H4 (cell line): ENCODE results near the gene RTCA. TPM values are rescaled to one million over a fixed set of nuclear protein-coding genes. Genes with fewer than 3 reads are reported as not detected.
"Not testable (repeated sequence)": the region's sequence is repeated elsewhere in the genome, so short reads cannot be mapped to it uniquely, and the experiment has no call there.

Source experiments
- DNase-seq: peaks from one replicate; pipeline ENCODE4 v3.0.0-alpha.2; 2015; ENCODE audit warnings: low spot score
- total RNA-seq: library from RNA; depleted of rRNA; stranded (reverse); fragments of >200 nt; shearing (Covaris generic); gene quantifications from 2 replicates; pipeline ENCODE4 v1.2.3, GENCODE V29; 2014; rRNA removed

RTCA gene
- 31.3 and 31.4 TPM in 2 replicates for total RNA-seq

DNA sequence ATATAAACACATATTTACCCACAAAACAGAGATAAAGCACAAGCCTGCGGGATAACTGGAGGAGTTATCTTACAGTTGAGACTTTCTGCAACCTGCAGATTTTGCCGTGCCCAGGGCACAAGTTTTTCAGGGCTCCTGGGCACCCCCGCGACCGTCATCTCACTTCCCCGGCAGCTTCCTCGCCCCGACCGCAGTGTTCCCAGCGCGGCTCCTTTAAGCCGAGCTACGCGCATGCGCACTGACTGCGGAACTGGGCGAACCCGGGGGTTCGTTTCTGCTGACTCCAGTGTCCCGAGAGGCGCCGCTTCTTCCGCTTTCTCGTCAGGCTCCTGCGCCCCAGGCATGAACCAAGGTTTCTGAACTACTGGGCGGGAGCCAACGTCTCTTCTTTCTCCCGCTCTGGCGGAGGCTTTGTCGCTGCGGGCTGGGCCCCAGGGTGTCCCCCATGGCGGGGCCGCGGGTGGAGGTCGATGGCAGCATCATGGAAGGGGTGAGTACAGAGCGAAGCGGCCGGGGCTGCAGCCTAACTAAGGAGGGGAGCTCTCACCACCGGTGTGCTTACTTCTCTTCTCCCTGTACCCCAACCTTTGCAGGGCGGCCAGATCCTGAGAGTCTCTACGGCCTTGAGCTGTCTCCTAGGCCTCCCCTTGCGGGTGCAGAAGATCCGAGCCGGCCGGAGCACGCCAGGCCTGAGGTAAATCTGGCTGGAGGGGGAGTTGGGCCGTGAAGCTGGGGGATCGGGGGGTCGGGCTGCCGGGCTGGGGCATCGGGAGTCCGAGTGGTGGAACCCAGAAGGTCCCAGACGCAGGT lies at the start of gene RTCA:
Gene RTCA (plus strand): TSS at position 286 of the 810 bp plus-strand sequence. CDS start 160 bp downstream, at position 446.
- peak; percentile 89 for DNase-seq

DNA sequence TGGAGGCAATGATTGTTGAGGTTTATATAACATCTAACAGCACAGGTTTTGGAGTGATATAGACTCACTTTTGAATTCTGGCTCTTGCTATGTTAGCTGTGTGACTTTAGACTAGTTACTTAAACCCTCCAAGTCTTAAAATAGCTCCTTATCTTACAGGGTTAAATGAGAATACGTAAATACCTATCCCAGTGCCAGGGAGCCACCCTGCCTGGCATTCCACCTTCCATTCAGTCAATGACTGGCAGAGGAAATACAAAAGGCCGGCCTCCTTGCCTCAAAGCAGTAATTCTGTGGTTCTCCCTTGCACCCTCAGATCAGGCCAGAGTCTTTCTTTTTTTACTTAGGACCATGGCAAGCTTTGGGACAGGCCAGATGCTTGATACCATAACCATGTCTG lies 48.2 kb upstream of the RTCA start:
- no peak for DNase-seq

DNA sequence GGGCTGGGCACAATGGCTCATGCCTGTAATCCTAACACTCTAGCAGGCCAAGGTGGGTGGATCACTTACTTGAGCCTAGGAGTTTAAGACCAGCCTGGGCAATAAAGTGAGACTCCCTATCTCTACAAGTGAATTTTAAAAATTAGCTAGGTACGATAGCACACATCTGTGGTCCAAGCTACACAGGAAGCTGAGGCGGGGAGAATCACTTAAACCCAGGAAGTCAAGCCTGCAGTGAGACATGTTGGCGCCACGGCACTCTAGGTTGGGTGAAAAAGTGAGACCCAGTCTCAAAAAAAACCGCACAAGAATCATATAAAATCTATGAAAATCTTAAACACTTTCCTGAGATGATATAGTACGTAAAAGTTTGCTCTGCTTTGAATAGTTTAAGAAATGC lies 46.6 kb upstream of the RTCA start:
- DNase-seq, result no peak

DNA sequence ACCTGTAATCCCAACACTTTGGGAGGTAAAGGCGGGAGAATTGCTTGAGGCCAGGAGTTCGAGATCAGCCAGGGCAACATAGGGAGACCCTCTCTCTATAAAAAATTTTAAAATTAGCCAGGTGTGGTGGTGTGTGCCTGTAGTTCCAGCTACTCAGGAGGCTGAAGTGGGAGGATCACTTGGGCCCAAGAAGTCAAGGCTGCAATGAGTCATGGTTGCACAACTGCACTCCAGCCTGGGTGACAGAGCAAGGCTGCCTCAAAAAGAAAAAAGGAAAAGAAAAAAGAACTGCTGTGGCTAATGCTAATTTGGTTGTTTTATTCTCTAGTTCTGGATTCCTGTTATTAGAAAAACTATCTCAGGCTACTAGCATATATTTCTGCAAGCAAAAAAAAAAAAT lies 46.1 kb upstream of the RTCA start:
- no peak for DNase-seq

DNA sequence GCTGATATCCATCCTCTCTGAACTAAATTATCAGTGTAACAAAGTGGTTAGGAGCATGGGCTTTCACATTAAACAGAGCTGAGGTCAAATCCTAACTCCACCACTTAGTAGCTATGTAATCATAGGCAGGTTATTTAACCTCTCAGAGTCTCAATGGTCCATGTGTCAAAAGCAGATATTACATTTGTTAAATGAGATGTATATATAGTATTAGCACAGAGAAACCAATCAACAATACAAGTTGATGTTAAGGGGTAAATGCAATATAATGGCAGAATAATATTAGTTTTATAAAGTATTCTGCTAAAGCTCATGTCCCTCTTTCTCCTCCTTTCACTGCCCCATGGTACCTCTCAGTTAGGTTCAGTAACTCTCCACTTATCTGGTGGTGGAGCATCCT lies 43.6 kb upstream of the RTCA start:
- DNase-seq, result no peak

DNA sequence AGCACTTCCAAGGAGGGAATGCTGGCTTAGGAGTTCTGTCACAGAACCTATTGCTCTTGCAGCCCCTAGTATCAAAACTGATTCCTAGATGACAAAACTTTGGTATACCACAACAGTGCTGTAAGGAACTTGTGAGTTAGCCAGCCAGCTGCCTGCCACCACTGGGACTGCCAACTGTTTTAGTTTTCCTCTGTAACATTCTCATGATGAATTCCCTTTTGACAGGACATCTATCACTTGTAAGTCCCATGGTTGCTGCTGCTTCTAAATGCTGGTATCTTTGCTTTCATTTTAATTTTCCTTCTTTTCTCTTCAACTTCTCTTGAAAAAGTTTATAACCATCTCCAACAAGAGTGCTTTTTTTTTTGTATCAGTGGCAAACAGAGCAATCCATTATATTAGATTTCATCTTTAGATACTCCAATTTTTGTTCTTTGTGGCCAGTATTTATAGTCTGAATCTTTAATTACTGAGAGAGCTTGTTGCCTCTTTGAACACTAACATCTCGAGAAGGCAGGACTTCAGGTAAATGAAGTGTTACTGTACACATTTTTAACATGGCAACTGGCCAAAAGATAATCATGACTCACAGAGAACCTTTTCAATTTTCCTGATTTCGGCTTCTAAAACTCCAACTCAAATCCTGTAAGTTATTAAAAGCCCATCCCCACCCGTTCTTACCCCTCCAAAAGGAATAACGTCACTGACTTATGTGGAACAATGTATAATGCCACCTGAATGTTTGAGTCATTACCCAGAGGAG lies 36.2 kb upstream of the RTCA start:
- DNase-seq, result no peak

DNA sequence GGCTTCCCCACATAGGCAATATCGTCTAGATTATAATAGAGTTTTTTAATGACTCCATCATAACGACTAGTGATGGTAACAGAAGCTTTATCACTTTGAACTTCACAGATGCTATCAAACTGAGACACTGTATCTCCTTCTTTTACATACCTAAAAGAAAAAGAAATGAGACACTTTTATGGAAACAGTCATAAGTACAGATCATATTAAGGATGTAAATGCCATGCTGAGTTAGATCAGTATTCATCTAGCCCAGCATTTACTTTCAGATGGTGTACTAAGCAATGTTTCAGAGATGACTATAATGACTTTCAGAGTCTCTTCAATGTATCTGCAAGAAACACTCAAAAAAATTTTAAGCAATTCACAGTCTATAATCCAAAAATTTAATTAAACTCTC lies 35.3 kb upstream of the RTCA start:
- DNase-seq, result no peak

DNA sequence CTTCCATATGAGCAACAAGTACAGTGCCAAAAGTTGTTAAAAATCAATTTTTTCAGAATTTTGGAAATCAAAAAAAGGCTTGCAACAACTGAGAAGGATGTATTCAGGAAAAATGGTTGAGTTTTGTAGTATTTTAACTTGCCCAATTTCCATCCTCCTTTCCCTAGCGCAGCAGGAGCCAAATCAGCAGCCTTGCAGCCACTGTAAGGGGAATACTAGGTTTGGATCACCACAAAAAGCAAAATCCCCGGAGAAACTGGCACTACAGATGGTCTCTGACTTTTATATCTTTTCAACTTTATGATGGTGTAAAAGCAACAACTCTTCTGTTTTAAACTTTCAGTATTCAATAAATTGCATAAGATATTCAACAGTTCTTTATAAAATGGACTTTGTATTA lies 34.3 kb upstream of the RTCA start:
- DNase-seq, result no peak

DNA sequence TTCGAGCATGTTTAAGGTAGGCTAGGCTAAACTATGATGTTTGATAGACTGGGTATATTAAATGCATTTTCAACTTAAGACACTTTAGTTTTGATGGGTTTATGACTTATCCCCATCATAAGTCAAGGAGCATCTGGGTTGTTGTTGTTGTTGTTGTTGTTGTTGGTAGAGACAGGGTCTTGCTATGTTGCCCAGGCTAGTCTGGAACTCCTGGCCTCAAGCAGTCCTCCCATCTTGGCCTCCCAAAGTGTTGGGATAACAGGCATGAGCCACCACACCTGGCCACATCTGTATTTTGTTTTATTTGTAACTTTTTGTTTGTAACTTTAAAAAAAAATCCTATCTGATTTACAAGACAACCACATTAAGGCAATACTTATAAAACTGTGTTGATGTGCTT lies 33.9 kb upstream of the RTCA start:
- no peak for DNase-seq

DNA sequence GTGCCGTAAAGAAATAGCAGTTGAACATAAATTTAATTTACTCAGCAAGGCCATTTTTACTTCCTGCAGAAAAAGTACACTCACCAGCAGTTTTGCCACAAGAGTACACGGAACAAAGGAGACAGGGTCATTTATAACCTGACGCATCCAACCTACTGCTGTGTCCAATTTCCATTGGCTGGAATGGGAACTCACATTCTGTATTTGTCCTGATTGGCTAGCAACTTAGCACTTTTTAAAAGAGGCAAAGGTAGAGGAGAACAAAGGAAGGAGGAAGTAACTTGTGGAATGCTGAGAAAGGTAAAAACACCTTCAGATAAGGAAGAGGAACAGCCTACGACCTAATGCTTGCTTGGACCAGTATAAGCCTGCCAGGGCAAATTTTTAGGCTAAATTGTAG lies 32.5 kb upstream of the RTCA start:
- DNase-seq, result not testable (repeated sequence)

DNA sequence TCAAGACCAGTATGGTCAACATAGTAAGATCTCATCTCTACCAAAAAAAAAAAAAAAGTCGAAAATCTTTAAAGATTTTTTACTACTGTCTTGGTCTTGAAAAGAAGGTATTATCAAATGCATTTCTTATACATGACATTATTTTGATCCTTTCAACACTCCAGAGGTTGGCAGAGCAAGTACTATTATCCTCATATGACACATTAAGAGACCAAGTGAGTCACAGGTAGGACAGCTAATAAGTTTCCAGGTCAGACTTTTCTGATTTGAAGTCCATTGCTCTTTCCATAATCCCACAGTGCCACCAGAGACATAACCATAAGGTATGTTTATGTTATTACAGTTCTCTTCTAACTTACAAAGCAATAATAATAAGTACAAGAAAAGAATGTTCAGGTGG lies 31.6 kb upstream of the RTCA start:
- DNase-seq, result no peak

DNA sequence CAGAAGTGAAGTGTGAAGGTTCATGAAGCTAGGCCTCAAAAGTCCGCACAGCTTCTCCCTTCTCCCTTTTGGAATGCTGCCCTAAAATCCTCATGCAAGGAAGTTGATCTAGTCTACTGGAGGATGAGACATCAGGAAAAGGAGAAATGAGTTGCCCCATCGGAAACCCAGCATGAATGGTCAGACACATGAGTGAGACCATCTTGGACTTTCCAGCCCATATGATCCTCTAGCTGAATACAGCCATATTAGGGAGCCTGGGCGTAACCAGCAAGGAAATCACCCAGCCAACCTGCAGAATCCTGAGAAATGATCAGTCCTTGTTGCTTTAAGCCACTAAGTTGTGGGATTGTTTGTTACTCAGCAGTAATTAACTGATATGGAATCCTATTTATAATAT lies 28.9 kb upstream of the RTCA start:
- DNase-seq, result no peak

DNA sequence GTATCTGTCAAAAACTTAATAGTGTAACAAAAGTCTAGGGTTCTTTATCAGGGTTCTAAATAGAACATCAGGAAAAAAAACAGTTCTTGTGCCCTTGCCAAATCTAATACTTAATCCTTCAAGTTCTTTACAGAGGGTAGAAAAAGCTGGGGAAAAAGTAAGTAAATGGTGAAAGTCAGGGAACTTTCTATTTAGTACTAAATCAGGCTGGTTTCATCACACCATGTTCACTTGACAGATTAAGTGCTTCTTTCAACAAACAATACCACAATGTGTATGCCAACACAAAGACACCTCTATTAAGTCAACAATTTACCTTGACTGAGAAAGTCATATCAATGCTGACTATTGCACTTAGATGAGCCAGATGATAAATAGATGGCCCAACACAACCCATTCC lies 26.1 kb upstream of the RTCA start:
- no peak for DNase-seq

DNA sequence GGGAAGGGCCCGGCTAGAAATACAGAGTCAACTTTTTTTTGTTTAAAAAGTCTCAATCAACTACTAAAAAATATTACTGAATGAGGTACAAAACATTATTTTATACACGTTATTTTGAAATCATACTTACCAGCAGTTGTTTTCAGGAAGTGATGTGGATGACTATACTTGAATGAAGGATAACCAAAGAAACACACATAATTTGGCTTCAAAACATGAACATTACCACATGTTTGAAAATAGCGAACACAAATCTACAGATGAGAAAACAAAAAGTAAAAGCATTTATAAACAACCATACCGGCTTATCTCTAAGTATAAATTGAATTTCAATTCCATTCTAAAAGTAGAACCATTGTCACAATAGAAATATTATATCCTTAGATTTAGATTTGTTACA lies 25.4 kb upstream of the RTCA start:
- no peak for DNase-seq

DNA sequence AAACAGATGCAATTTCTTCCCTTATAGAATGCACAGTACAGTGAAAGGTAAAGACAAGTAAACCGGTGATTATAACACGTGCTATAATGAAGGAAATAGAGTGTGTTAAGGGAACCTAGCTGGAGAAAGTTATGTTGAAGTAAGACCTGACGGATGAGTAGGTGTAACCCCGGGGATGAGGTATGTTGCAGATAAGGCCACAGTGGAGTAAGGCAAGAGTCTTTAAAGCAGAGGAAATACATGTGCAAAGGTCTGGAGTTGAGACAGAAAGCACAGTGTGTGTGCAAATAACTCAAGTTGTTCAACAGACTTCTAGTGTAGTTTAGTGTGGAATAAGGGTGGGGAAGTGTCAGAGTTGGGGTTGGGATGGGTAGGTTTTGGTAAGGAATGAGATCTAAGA lies 19.3 kb upstream of the RTCA start:
- DNase-seq, result no peak

DNA sequence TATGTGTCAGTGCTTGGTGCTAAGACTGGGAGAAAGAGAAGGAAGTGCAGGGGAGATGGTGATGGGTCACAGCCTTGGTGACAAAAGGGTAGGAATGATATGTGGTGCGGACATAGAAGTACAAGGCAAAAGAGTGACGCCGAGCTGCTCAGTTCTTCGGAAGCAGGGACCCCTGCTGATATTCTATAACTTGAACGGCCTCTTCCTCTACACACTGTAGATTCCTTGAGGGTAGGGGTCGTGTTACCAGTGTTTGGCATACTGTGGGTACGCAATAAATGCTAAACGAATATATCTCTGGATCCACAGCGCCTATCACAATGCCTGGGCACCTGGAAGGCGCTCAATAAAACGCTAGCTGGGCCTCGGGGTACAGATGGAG lies 16.9 kb upstream of the RTCA start:
- DNase-seq, result no peak

DNA sequence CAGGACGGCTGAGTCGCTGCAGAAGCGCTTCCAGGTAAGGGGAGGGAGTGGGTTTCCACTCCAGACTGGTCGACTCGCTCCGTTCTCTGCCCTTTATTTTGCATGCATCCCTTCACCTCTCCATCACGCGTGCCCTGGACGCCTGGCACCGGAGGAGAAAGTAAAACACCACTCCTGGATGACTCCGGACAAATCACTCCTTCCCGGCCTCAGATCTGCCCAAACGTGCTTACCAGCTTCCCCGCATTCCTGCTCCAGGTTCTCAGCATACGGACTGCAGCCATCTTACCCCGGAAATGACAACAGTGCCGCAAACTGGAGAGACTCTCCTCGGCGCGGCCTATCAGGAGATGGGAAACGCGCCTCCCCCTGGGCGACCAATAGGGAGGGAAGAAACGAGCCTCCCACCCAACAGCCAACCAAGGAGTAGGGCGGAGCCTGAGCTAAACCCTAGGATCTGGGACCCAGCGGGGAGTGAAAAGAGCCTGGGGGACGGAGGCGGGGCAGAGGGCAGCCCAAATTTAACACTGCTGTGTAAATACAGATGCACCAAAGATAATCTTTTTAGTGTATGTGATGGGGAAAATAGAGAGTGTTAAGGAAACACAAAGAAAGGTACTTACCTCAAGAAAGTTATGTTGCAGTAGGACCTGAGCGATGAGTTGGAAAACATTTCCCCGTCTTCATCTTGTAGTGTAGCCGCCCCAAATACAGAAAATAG lies 16.3 kb upstream of the RTCA start, which contains the start of gene DBT:
Gene DBT (minus strand): TSS at position 298 of the 721 bp plus-strand sequence. CDS start 14 bp downstream, at position 284.
- DNase-seq, result peak; percentile 95

DNA sequence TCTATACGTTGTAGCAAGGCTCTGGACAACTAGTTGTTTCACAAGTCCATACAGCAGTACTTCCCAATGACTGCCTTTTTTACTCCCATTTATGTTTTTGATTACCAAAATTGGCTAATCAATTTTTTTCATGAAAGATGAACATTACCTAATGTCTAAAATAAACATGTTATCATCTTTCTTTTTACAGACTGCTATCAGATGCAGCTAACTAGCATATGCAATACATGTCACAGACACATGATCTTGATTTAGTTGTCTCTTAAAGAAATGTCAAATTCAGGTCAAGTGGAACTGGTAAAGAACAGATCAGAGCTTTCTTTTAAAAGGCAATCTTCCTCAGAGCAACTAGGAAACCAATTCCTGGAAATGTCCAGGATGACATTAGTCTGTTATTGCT lies 15.8 kb upstream of the RTCA start:
- no peak for DNase-seq

DNA sequence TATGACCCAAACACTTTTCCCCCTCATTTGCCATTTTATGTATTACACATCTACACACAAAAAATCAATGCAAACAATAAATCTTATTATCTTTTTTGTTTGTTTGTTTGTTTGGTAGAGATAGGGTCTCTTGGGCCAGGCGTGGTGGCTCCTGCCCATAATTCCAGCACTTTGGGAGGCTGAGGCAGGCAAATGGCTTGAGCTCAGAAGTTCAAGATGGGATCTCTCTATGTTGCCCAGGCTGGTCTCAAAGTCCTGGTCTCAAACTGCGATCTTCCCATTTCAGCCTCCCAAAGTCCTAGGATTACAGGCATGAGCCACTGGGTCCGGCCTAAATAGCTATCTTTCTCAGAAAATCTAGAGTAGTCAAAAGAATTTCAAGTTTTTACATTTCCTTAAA lies 15.2 kb upstream of the RTCA start:
- no peak for DNase-seq

DNA sequence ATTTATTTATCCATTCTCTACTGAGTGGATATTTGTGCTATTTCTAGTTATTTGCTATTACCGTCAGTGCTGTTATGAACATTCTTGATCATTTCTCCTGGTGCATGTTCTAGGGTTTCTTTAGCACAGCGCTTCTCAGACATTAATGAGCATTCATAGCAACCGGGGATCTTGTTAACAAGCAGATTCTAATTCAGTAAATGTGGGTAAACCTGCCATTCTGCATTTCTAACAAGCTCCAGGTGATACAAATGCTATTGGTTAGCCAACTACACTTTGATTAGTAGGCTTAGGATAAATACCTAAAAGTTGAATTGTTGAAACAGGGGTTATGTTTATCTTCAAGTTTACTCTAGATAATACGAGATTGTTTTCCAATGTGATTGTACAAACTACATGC lies 13.1 kb upstream of the RTCA start:
- no peak for DNase-seq

DNA sequence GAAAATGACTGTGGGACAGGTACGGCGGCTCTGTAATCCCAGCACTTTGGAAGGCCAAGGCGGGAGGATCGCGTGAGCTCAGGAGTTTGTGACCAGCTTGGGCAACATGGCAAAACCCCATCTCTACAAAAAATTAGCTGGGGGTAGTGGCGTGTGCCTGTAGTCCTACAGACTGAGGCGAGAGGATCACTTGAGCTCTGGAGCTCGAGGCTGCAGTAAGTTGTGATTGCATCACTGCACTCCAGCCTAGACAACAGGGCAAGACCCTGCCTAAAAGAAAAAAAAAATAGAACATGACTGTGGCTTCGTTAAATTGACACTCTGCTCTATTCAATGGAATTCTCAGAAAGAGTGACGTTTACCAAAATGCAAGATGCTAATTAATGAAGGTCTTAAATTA lies 12.5 kb upstream of the RTCA start:
- no peak for DNase-seq

DNA sequence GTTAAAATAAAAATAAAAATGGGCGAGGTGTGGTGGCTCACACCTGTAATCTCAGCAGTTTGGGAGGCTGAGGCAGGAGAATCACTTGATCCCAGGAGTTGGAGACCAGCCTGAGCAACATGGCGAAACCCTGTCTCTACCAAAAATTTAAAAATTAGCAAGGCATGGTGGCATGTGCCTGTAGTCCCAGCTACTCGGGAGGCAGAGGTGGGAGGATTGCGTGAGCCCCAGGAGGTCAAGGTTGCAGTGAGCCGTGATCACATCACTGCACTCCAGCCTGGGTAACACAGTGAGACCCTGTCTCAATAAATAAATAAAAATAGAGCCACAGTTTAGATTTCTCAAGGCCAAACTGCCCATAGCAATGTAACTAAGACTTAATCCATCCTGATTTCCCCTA lies 9.7 kb upstream of the RTCA start:
- DNase-seq, result not testable (repeated sequence)

DNA sequence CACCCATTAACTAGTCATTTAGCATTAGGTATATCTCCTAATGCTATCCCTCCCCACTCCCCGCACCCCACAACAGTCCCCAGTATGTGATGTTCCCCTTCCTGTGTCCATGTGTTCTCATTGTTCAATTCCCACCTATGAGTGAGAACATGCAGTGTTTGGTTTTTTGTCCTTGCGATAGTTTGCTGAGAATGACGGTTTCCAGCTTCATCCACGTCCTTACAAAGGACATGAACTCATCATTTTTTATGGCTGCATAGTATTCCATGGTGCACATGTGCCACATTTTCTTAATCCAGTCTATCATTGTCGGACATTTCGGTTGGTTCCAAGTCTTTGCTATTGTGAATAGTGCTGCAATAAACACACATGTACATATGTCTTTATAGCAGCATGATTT lies 7.6 kb upstream of the RTCA start:
- DNase-seq, result not testable (repeated sequence)
